K562 (cell line): Measurements from ENCODE around the gene PUSL1. TPM values are rescaled to one million over a fixed set of nuclear protein-coding genes. Genes with fewer than 3 reads are reported as not detected.

Experiments
- ATAC-seq: fragments of 200-7000 bp; cut with Tn5 transposase; 3 replicates; pipeline ENCODE4 v1.9.1; 2020; ENCODE audit warnings: moderate library complexity
- BruUV-seq: library from RNA; stranded (reverse); fragments of 400-500 nt; replicated peaks from 2 replicates; lab custom pipeline; 2021; lab: Mats Ljungman, UMichigan
- CTCF ChIA-PET: fragments of 300-600 bp; formaldehyde crosslinking; extraction: SDS; loops from one replicate; lab custom pipeline; 2021; ENCODE audit warnings: low intra/inter-chr PET ratio; lab: Yijun Ruan, JAX
- POLR2A ChIA-PET: fragments of 300-600, 350-650 bp; sonication (Branson Sonifier 250); formaldehyde crosslinking; extraction: SDS; loops from one replicate; lab custom pipeline; 2021; ENCODE audit warnings: antibody characterized with exemption, inconsistent platforms; lab: Yijun Ruan, JAX
- DNase-seq, 4 experiments: peaks; one replicate each; pipeline versions ENCODE4 v3.0.0 to v3.0.0-alpha.2; 2011 to 2018; ENCODE audit warnings: low spot score in 3 of 4, mixed read lengths in 3 of 4; ENCODE audit errors: extremely low read depth in 1 of 4
- FAIRE-seq: peaks from 2 replicates; lab custom pipeline; 2011; peaks lifted over from hg19 to GRCh38; lab: Jason Lieb, UNC
- H2AFZ ChIP-seq: 2 replicates; pipeline ENCODE4 v1.6.0; 2011; ENCODE audit warnings: low read depth, low read length, control low read depth, inconsistent platforms
- H3K27ac ChIP-seq: fragments of 200-600 bp; 3 replicates; pipeline ENCODE4 v1.8.0; 2011; ENCODE audit warnings: low read depth, mild to moderate bottlenecking, control low read depth, inconsistent platforms, low read length, moderate library complexity, mixed read lengths; ENCODE audit errors: extremely low read depth
- H3K27me3 ChIP-seq, 2 experiments: fragments of 300-600 bp in 1 of 2; 2 replicates in 1 of 2; 3 replicates in 1 of 2; pipeline versions ENCODE4 v1.6.0 to v1.8.0; 2011; ENCODE audit warnings: inconsistent platforms in 2 of 2, low read length in 2 of 2, mild to moderate bottlenecking in 1 of 2, mixed read lengths in 1 of 2, moderate library complexity in 1 of 2; ENCODE audit not compliant: control insufficient read depth in 2 of 2, insufficient read depth in 2 of 2
- H3K36me3 ChIP-seq: fragments of 300-600 bp; 3 replicates; pipeline ENCODE4 v1.8.0; 2011; ENCODE audit warnings: mild to moderate bottlenecking, low read length, inconsistent platforms; ENCODE audit not compliant: control insufficient read depth, insufficient read depth
- H3K4me1 ChIP-seq, 2 experiments: fragments of 200-600 bp in 1 of 2; replicated peaks in 1 of 2; 2 replicates in 1 of 2; 3 replicates in 1 of 2; pipeline versions ENCODE4 v1.5.1 to v1.8.0; 2011; ENCODE audit warnings: inconsistent platforms in 2 of 2, low read length in 2 of 2, mild to moderate bottlenecking in 1 of 2, mixed read lengths in 1 of 2, moderate library complexity in 1 of 2; ENCODE audit not compliant: control insufficient read depth in 2 of 2, insufficient read depth in 2 of 2
- H3K4me2 ChIP-seq: 2 replicates; pipeline ENCODE4 v1.6.1; 2011; ENCODE audit warnings: low read length, control low read depth, inconsistent platforms, mixed read lengths; ENCODE audit not compliant: insufficient read depth
- H3K4me3 ChIP-seq: fragments of 200-600 bp; sonication (generic), shearing (Covaris generic); 2 replicates; pipeline ENCODE4 v1.5.1; 2016; ENCODE audit warnings: control low read depth, inconsistent platforms
- H3K79me2 ChIP-seq: fragments of 200-600 bp; 3 replicates; pipeline ENCODE4 v1.8.0; 2011; ENCODE audit warnings: low read length, inconsistent platforms; ENCODE audit not compliant: control insufficient read depth, insufficient read depth
- H3K9ac ChIP-seq, 2 experiments: 2 replicates each; pipeline versions ENCODE4 v1.6.0 to v1.6.1; 2011; ENCODE audit warnings: low read depth in 2 of 2, low read length in 2 of 2, control low read depth in 1 of 2, inconsistent platforms in 1 of 2, mild to moderate bottlenecking in 1 of 2, mixed read lengths in 1 of 2; ENCODE audit not compliant: insufficient read depth in 1 of 2
- H3K9me1 ChIP-seq: one replicate; pipeline ENCODE4 v1.6.0; 2011; ENCODE audit warnings: inconsistent platforms, mild to moderate bottlenecking, low read length, moderate library complexity; ENCODE audit not compliant: control insufficient read depth, insufficient read depth
- H3K9me3 ChIP-seq: replicated peaks from 2 replicates; pipeline ENCODE4 v1.5.1; 2011; ENCODE audit warnings: low read depth, low read length, inconsistent platforms; ENCODE audit not compliant: control insufficient read depth, insufficient read depth
- H4K20me1 ChIP-seq: replicated peaks from 2 replicates; pipeline ENCODE4 v1.6.1; 2011; ENCODE audit warnings: low read length, inconsistent platforms, mixed read lengths; ENCODE audit not compliant: control insufficient read depth, insufficient read depth
- ARNT ChIP-seq, 2 experiments: fragments of 450-650 bp; IDR thresholded peaks; 2 replicates each; pipeline ENCODE4 v1.6.1; 2016; ENCODE audit warnings: mild to moderate bottlenecking in 1 of 2
- HEY1 ChIP-seq: fragments of 250-450 bp; sonication (Bioruptor Pico); IDR thresholded peaks from 2 replicates; pipeline ENCODE4 v1.5.0; 2020; ENCODE audit warnings: mild to moderate bottlenecking, moderate library complexity, borderline replicate concordance
- KDM2B ChIP-seq: fragments of 250-450 bp; sonication (Bioruptor Pico); IDR thresholded peaks from 2 replicates; pipeline ENCODE4 v1.8.0; 2021; ENCODE audit warnings: mild to moderate bottlenecking, moderate library complexity
- MYNN ChIP-seq, 2 experiments: sonication (generic); formaldehyde crosslinking in 1 of 2; IDR thresholded peaks; 2 replicates each; pipeline versions ENCODE4 v1.5.0 to v1.6.1; 2016 to 2020; ENCODE audit warnings: antibody characterized with exemption in 1 of 2, missing genetic modification reagents in 1 of 2
- SMAD2 ChIP-seq: fragments of 150-350 bp; IDR thresholded peaks from 2 replicates; pipeline ENCODE4 v1.6.1; 2014; ENCODE audit warnings: low read depth, mild to moderate bottlenecking, low read length
- TBL1XR1 ChIP-seq, 2 experiments: IDR thresholded peaks; 2 replicates each; pipeline ENCODE4 v1.6.1; 2012; ENCODE audit warnings: improper control_type of control experiment in 2 of 2, low read length in 2 of 2, mild to moderate bottlenecking in 1 of 2
- ZNF224 ChIP-seq: sonication (generic); formaldehyde crosslinking; IDR thresholded peaks from 2 replicates; pipeline ENCODE4 v1.8.0; 2022; ENCODE audit warnings: mild to moderate bottlenecking, missing genetic modification reagents
- ZNF696 ChIP-seq: fragments of 250-450 bp; sonication (Bioruptor Pico); conservative IDR thresholded peaks from 2 replicates; pipeline ENCODE4 v1.4.0; 2020; ENCODE audit warnings: mild to moderate bottlenecking, moderate library complexity
- WGBS: fragments of 100-300 bp; shearing (Covaris generic); methylation state at CpG from one replicate; pipeline ENCODE4 v1.1.6; 2016; ENCODE audit warnings: low coverage, mixed read lengths; ENCODE audit not compliant: insufficient coverage; ENCODE audit errors: missing lambda C conversion rate; 5-methylcytosine and 5-hydroxymethylcytosine counted together
- in situ Hi-C: fragments of 300-500 bp; cut with MboI; formaldehyde crosslinking; loops from 4 replicates; pipeline ENCODE4 v1.15.0; 2018; ENCODE audit warnings: inconsistent platforms, mixed read lengths
- intact Hi-C: fragments of 100-400 bp; cut with micrococcal nuclease; formaldehyde crosslinking; loops from 2 replicates; pipeline ENCODE4 v1.14.2; 2022
- polyA plus RNA-seq, 8 experiments: library from polyadenylated mRNA; depleted of rRNA in 4 of 8; stranded (reverse) in 5 of 8; unstranded in 3 of 8; fragments of >200 nt; fragmentation: Nextera tagmentation in 2 of 8; fragmentation: Illumina TruSeq in 1 of 8; extraction: Ambion mirVana in 2 of 8; extraction: Trizol in 1 of 8; gene quantifications; 2 replicates each; pipeline versions ENCODE4 v1.2.1 to v1.2.3, GENCODE V29; 2011 to 2014; ENCODE audit warnings: inconsistent platforms in 1 of 8, missing spikeins in 1 of 8
- total RNA-seq, 7 experiments: library from RNA; depleted of rRNA in 6 of 7; stranded (reverse); fragments of >200 nt in 6 of 7; fragmentation: Illumina TruSeq in 2 of 7; extraction: Trizol in 2 of 7; gene quantifications; 2 replicates each; pipeline versions ENCODE4 v1.2.1 to v1.2.3, GENCODE V29; 2011 to 2021; ENCODE audit warnings: low replicate concordance in 1 of 7
- TF ChIP-seq, protein P1 (sequence below): IDR thresholded peaks from 2 replicates; pipeline ENCODE4 v1.6.1; 2011; ENCODE audit not compliant: insufficient read length; ENCODE audit errors: extremely low read depth
- TF ChIP-seq, protein P2 (sequence below): fragments of 450-650 bp; IDR thresholded peaks from 2 replicates; pipeline ENCODE4 v1.6.1; 2016; ENCODE audit warnings: borderline replicate concordance
- TF ChIP-seq, protein P3 (sequence below): sonication (generic); formaldehyde crosslinking; IDR thresholded peaks from 2 replicates; pipeline ENCODE4 v1.8.0; 2023; ENCODE audit warnings: missing genetic modification reagents, mild to moderate bottlenecking, borderline replicate concordance

Gene PUSL1
- total and polyA plus RNA-seq, 9 of the 15 experiments (the other 6 are each of a cell fraction or from before 2014, with no cell fraction given) = 0.62 to 86.9 (median 13.6) TPM

DNA sequence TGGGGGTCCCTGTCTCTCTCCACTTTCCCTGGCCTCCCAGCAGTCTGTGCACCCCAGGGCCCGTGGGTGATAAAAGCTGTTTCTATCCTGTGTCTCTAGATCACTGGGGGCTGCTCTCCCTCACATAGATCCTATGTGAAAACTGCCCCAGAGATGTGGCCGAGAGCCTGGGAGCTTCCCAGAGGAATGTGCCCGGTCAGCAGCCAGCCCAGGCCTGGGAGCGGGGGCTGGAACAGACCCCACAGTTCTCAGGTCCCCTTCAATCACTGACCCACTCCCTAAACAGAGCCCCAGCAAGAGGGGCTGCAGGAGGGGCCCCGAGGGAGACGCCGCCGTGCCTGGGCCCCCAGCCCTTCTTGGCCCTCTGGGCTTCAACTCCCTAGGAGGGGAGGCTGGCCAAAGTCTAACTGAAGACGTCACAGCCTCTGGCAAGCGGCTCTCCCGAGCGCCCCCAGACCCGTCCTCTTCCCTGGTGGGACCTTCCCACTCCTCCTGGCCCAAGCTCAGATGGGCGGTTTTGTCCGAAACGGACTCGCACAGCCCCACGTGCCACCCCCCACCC lies 49.6 kb downstream of the PUSL1 start:
- no peak for DNase-seq
- Histone ChIP-seq H3K9ac (peak overlapping the region; percentile 74 to 89), H3K36me3 (no peaks in the 10 kb centered on the region), H3K4me2 (peak overlapping the region; percentile 71), H3K9me3 (0 out of 2 replicates have a peak, but pooled peaks cover 2% of the 10 kb centered on the region), H3K79me2 (peaks cover 10% of the 10 kb centered on the region; the same call in 2 of the 3 replicates), H4K20me1 (no peaks in the 10 kb centered on the region), H3K27me3 (no peaks in the 10 kb centered on the region; a peak in 1 of 5 replicates), H3K4me1 (peaks cover 19 to 86% of the 10 kb centered on the region in 2 experiments), H3K4me3 (peak overlapping the region; percentile 33), H3K27ac (peak overlapping the region; percentile 74), H3K9me1 (no peaks in the 10 kb centered on the region), H2AFZ (peak overlapping the region; percentile 99)
- in situ Hi-C loops = no loop called here
- 40% methylated on average over 18 of the region's 18 CpGs for WGBS
- TF ChIP-seq, protein P1, sequence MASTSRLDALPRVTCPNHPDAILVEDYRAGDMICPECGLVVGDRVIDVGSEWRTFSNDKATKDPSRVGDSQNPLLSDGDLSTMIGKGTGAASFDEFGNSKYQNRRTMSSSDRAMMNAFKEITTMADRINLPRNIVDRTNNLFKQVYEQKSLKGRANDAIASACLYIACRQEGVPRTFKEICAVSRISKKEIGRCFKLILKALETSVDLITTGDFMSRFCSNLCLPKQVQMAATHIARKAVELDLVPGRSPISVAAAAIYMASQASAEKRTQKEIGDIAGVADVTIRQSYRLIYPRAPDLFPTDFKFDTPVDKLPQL = no peak
- no peak for TF ChIP-seq TBL1XR1 (IDR thresholded peaks at IDR 0.05; ENCODE audit: low read length in 2 of 2)
- TF ChIP-seq SMAD2 = no peak
- TF ChIP-seq, protein P2, sequence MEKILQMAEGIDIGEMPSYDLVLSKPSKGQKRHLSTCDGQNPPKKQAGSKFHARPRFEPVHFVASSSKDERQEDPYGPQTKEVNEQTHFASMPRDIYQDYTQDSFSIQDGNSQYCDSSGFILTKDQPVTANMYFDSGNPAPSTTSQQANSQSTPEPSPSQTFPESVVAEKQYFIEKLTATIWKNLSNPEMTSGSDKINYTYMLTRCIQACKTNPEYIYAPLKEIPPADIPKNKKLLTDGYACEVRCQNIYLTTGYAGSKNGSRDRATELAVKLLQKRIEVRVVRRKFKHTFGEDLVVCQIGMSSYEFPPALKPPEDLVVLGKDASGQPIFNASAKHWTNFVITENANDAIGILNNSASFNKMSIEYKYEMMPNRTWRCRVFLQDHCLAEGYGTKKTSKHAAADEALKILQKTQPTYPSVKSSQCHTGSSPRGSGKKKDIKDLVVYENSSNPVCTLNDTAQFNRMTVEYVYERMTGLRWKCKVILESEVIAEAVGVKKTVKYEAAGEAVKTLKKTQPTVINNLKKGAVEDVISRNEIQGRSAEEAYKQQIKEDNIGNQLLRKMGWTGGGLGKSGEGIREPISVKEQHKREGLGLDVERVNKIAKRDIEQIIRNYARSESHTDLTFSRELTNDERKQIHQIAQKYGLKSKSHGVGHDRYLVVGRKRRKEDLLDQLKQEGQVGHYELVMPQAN = 0 out of 2 replicates have a peak, but pooled peaks have one; percentile 14
- TF ChIP-seq MYNN (IDR thresholded peaks at IDR 0.05) = no peak
- no peak for TF ChIP-seq MYNN (CRISPR knock-in tag; IDR thresholded peaks at IDR 0.05)
- 0 out of 4 replicates have a peak, but pooled peaks of 1 of the 2 experiments have one; percentile 11 for TF ChIP-seq ARNT (IDR thresholded peaks at IDR 0.05)
- TF ChIP-seq, protein P3, sequence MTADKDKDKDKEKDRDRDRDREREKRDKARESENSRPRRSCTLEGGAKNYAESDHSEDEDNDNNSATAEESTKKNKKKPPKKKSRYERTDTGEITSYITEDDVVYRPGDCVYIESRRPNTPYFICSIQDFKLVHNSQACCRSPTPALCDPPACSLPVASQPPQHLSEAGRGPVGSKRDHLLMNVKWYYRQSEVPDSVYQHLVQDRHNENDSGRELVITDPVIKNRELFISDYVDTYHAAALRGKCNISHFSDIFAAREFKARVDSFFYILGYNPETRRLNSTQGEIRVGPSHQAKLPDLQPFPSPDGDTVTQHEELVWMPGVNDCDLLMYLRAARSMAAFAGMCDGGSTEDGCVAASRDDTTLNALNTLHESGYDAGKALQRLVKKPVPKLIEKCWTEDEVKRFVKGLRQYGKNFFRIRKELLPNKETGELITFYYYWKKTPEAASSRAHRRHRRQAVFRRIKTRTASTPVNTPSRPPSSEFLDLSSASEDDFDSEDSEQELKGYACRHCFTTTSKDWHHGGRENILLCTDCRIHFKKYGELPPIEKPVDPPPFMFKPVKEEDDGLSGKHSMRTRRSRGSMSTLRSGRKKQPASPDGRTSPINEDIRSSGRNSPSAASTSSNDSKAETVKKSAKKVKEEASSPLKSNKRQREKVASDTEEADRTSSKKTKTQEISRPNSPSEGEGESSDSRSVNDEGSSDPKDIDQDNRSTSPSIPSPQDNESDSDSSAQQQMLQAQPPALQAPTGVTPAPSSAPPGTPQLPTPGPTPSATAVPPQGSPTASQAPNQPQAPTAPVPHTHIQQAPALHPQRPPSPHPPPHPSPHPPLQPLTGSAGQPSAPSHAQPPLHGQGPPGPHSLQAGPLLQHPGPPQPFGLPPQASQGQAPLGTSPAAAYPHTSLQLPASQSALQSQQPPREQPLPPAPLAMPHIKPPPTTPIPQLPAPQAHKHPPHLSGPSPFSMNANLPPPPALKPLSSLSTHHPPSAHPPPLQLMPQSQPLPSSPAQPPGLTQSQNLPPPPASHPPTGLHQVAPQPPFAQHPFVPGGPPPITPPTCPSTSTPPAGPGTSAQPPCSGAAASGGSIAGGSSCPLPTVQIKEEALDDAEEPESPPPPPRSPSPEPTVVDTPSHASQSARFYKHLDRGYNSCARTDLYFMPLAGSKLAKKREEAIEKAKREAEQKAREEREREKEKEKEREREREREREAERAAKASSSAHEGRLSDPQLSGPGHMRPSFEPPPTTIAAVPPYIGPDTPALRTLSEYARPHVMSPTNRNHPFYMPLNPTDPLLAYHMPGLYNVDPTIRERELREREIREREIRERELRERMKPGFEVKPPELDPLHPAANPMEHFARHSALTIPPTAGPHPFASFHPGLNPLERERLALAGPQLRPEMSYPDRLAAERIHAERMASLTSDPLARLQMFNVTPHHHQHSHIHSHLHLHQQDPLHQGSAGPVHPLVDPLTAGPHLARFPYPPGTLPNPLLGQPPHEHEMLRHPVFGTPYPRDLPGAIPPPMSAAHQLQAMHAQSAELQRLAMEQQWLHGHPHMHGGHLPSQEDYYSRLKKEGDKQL (CRISPR knock-in tag) = no peak
- TF ChIP-seq HEY1 = no peak
- no peak for TF ChIP-seq ZNF224 (CRISPR knock-in tag)
- TF ChIP-seq ZNF696 = no peak
- no peak for TF ChIP-seq KDM2B
- ATAC-seq = peak; percentile 6
- peak; percentile 6 for FAIRE-seq
- BruUV-seq = TSS peak; percentile 81
- intact Hi-C loops = no loop called here
- ChIA-PET POLR2A (interaction anchor here (1.0 to 1.3 kb wide), 2 partner anchors 12 to 14 kb away, joined by 3 to 5 read pairs; no protein-coding TSS in a partner anchor), CTCF (no interaction called here)
